T-helper 1 cell treated with Interleukin-12 subunit alpha and Interleukin-12 subunit beta and Interleukin-4 antibody, amounts not matched to agents 30 μg/mL and 1 μg/mL, for 36 hours (primary cell): Measurements from ENCODE around the gene CILP2.

ENCODE experiments used
- H3K27ac Mint-ChIP-seq: one replicate; pipeline ENCODE4 v1.8.0; 2021; ENCODE audit warnings: mild to moderate bottlenecking, mixed read lengths
- H3K27me3 Mint-ChIP-seq: one replicate; pipeline ENCODE4 v1.8.0; 2021; ENCODE audit warnings: low read depth, mixed read lengths
- H3K36me3 Mint-ChIP-seq: one replicate; pipeline ENCODE4 v1.8.0; 2021; ENCODE audit warnings: low read depth, mixed read lengths
- H3K4me1 Mint-ChIP-seq: one replicate; pipeline ENCODE4 v1.8.0; 2021; ENCODE audit warnings: low read depth, mixed read lengths
- H3K4me3 Mint-ChIP-seq: one replicate; pipeline ENCODE4 v1.8.0; 2021; ENCODE audit warnings: mild to moderate bottlenecking, moderate library complexity, mixed read lengths
- H3K9me3 Mint-ChIP-seq: one replicate; pipeline ENCODE4 v1.8.0; 2021; ENCODE audit warnings: mixed read lengths

CILP2 gene

GRCh38 chr19:19575411-19575810, 37.3 kb downstream of the CILP2 start:
- H3K27ac Mint-ChIP-seq, result no peak overlapping the region
- no peaks in the 10 kb centered on the region for H3K27me3 Mint-ChIP-seq
- H3K4me1 Mint-ChIP-seq, result peaks cover 11% of the 10 kb centered on the region
- H3K36me3 Mint-ChIP-seq, result peaks cover 23% of the 10 kb centered on the region
- no peaks in the 10 kb centered on the region for H3K9me3 Mint-ChIP-seq
- H3K4me3 Mint-ChIP-seq, result no peak overlapping the region

GRCh38 chr19:19578252-19578651, 40.2 kb downstream of the CILP2 start:
- Mint-ChIP-seq H3K9me3 (no peaks in the 10 kb centered on the region), H3K36me3 (peaks cover 27% of the 10 kb centered on the region), H3K27ac (no peak overlapping the region)

GRCh38 chr19:19579533-19580361, 41.7 kb downstream of the CILP2 start:
- peak overlapping the region; percentile 31 for H3K27ac Mint-ChIP-seq
- peaks cover 25% of the 10 kb centered on the region for H3K36me3 Mint-ChIP-seq
- H3K4me3 Mint-ChIP-seq, result no peak overlapping the region
- H3K4me1 Mint-ChIP-seq, result peaks cover 33% of the 10 kb centered on the region
- no peaks in the 10 kb centered on the region for H3K27me3 Mint-ChIP-seq
- H3K9me3 Mint-ChIP-seq, result no peaks in the 10 kb centered on the region

More at GRCh38 chr19:19578252-19578651, 40.2 kb downstream of the CILP2 start:
- Mint-ChIP-seq H3K27me3 (no peaks in the 10 kb centered on the region), H3K4me1 (peaks cover 26% of the 10 kb centered on the region), H3K4me3 (no peak overlapping the region)

DNA sequence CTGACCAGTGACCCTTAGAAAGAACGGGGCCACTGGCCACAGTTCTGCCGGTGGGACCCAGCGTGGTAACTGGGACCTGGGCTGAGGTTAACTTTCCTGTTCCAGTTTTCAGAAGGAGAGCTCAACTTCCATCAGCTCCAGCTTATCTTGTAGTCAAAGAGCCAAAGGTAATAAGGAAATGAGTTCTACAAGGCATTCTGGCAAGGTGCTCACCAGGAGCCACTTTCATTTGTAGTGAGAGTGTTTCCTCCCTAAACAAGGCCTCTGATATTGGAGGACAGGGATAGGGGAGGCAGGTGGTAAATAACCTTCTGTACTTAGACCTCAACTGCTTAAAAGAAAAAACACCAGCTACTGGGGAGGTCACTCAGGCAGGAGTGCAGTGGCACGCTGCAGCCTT, 42.4 kb downstream of the CILP2 start:
- peak overlapping the region; percentile 45 for H3K27ac Mint-ChIP-seq
- no peak overlapping the region for H3K4me3 Mint-ChIP-seq
- peaks cover 25% of the 10 kb centered on the region for H3K36me3 Mint-ChIP-seq
- no peaks in the 10 kb centered on the region for H3K9me3 Mint-ChIP-seq
- no peaks in the 10 kb centered on the region for H3K27me3 Mint-ChIP-seq
- H3K4me1 Mint-ChIP-seq, result peaks cover 34% of the 10 kb centered on the region

GRCh38 chr19:19581391-19581790, 43.3 kb downstream of the CILP2 start:
- H3K27ac Mint-ChIP-seq, result peak overlapping the region; percentile 46
- no peaks in the 10 kb centered on the region for H3K27me3 Mint-ChIP-seq
- H3K4me1 Mint-ChIP-seq, result peaks cover 41% of the 10 kb centered on the region
- H3K4me3 Mint-ChIP-seq, result no peak overlapping the region
- H3K36me3 Mint-ChIP-seq, result peaks cover 32% of the 10 kb centered on the region
- H3K9me3 Mint-ChIP-seq, result no peaks in the 10 kb centered on the region

DNA sequence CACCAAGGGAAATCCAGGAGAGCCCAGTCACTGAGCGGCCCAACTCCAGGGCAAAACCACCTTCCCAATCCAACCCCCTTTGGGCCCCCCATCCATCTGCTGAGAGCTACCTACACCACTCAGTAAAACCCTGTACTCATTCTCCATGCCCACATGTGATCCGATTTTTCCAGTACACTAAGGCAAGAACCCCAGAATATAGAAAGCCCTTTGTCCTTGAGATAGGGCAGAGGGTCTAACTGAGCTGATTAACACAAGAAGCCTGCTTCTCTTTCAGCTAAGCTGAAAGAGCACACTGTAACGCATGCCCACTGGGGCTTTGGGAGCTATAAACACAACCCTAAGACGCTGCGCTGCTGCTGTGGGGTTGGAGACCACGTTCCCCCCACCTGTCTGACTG, 44.4 kb downstream of the CILP2 start:
- Mint-ChIP-seq H3K4me3 (no peak overlapping the region), H3K36me3 (peaks cover 33% of the 10 kb centered on the region), H3K27me3 (no peaks in the 10 kb centered on the region), H3K9me3 (no peaks in the 10 kb centered on the region), H3K27ac (peak overlapping the region; percentile 63), H3K4me1 (peaks cover 44% of the 10 kb centered on the region)

GRCh38 chr19:19584356-19584755, 46.3 kb downstream of the CILP2 start:
- Mint-ChIP-seq H3K27ac (no peak overlapping the region), H3K4me1 (peaks cover 59% of the 10 kb centered on the region)

DNA sequence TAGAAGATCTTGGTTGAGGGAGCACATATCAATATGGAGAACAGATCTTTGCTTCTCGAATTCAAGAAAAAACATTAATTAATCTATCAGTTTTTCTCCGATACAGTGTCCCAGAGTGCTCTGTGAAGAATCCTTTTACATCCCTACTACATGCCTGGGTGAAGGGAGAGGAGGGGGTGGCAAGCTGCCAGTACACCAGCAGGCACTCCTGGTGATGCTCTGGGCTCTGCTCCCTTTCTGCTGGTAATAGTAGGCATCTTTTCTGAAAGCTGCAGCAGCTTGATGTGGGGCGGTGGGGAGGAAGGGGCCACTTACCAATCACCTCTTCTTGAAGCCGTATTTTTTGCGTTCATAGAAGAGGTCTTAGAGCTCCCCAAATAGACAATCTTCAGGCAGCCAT, 49.7 kb downstream of the CILP2 start:
- peak overlapping the region; percentile 100 for H3K27ac Mint-ChIP-seq
- no peaks in the 10 kb centered on the region for H3K9me3 Mint-ChIP-seq
- H3K36me3 Mint-ChIP-seq, result peaks cover 52% of the 10 kb centered on the region
- H3K4me3 Mint-ChIP-seq, result no peak overlapping the region
- no peaks in the 10 kb centered on the region for H3K27me3 Mint-ChIP-seq
- H3K4me1 Mint-ChIP-seq, result peaks cover 60% of the 10 kb centered on the region

More at GRCh38 chr19:19584356-19584755, 46.3 kb downstream of the CILP2 start:
- Mint-ChIP-seq H3K9me3 (no peaks in the 10 kb centered on the region), H3K27me3 (no peaks in the 10 kb centered on the region), H3K4me3 (no peak overlapping the region), H3K36me3 (peaks cover 46% of the 10 kb centered on the region)

GRCh38 chr19:19588546-19588945, 50.5 kb downstream of the CILP2 start:
- peaks cover 60% of the 10 kb centered on the region for H3K4me1 Mint-ChIP-seq
- no peaks in the 10 kb centered on the region for H3K9me3 Mint-ChIP-seq
- H3K27ac Mint-ChIP-seq, result peak overlapping the region; percentile 100
- H3K36me3 Mint-ChIP-seq, result peaks cover 54% of the 10 kb centered on the region
- H3K27me3 Mint-ChIP-seq, result no peaks in the 10 kb centered on the region
- H3K4me3 Mint-ChIP-seq, result peak overlapping the region; percentile 17

GRCh38 chr19:19591133-19591825, 53.2 kb downstream of the CILP2 start:
- Mint-ChIP-seq H3K27ac (peak overlapping the region; percentile 100), H3K36me3 (peaks cover 54% of the 10 kb centered on the region), H3K4me3 (peak overlapping the region; percentile 47), H3K27me3 (no peaks in the 10 kb centered on the region), H3K9me3 (no peaks in the 10 kb centered on the region), H3K4me1 (peaks cover 58% of the 10 kb centered on the region)

DNA sequence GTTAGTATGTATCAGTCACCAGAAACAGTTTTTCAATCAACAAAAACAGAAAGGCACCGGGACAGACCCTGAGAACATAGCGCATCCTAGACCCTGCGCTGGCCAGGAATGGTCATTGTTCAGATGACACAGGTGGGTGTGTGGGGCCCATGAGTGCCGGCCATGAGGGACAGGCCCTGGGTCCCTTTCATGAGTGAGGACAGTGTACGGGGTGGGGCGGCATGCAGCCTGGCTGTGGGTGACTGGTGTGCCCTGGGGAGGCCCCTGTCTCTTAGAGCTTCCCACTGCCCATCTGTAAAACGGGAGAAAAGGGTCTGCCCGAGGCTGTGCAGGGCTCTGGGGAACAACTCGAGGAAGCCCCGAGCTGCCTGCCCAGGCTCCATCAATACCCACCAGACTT, 54.6 kb downstream of the CILP2 start:
- peaks cover 63% of the 10 kb centered on the region for H3K4me1 Mint-ChIP-seq
- peak overlapping the region; percentile 100 for H3K27ac Mint-ChIP-seq

GRCh38 chr19:19594381-19594780, 56.3 kb downstream of the CILP2 start:
- Mint-ChIP-seq H3K27me3 (no peaks in the 10 kb centered on the region), H3K4me3 (no peak overlapping the region), H3K36me3 (peaks cover 52% of the 10 kb centered on the region), H3K9me3 (no peaks in the 10 kb centered on the region), H3K27ac (peak overlapping the region; percentile 78), H3K4me1 (peaks cover 62% of the 10 kb centered on the region)

More for the DNA sequence above, 54.6 kb downstream of the CILP2 start:
- H3K36me3 Mint-ChIP-seq, result peaks cover 55% of the 10 kb centered on the region
- H3K9me3 Mint-ChIP-seq, result no peaks in the 10 kb centered on the region
- H3K4me3 Mint-ChIP-seq, result no peak overlapping the region
- no peaks in the 10 kb centered on the region for H3K27me3 Mint-ChIP-seq

GRCh38 chr19:19595171-19595701, 57.2 kb downstream of the CILP2 start:
- peaks cover 54% of the 10 kb centered on the region for H3K4me1 Mint-ChIP-seq
- H3K27me3 Mint-ChIP-seq, result no peaks in the 10 kb centered on the region
- H3K27ac Mint-ChIP-seq, result peak overlapping the region; percentile 83
- peaks cover 44% of the 10 kb centered on the region for H3K36me3 Mint-ChIP-seq
- no peaks in the 10 kb centered on the region for H3K9me3 Mint-ChIP-seq
- no peak overlapping the region for H3K4me3 Mint-ChIP-seq
